Measurements from ENCODE around the gene LSM2.

The LSM2 gene

DNA sequence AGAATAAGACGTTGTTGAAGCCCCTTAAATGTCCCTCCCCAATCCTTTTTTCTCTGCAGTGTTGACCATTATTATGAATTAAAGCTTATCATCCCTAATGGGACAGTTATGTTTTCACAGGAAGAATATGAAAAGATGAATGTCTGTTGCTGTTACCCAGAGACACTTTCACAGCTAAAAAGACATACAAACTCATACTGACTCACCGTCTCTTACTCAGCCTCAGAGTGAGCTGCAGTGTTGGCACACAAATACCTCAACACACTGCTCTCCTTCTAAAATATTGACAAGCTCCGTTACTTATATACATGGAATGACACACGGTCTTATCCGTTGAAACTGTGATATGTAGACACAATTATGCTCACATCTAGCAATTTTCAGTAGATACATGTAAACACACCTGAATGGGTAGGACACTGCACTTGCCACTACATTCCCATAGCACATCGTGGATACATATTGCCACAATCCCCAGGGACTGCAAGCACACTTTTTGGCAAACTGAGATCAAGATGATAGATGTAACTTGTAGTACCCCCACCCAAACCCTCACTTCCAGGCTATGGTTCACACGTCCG, 53.9 kb downstream of the LSM2 start:
- DNase-seq (ENCODE audit: low read depth in 4 of 4, low spot score in 1 of 4): no peak

DNA sequence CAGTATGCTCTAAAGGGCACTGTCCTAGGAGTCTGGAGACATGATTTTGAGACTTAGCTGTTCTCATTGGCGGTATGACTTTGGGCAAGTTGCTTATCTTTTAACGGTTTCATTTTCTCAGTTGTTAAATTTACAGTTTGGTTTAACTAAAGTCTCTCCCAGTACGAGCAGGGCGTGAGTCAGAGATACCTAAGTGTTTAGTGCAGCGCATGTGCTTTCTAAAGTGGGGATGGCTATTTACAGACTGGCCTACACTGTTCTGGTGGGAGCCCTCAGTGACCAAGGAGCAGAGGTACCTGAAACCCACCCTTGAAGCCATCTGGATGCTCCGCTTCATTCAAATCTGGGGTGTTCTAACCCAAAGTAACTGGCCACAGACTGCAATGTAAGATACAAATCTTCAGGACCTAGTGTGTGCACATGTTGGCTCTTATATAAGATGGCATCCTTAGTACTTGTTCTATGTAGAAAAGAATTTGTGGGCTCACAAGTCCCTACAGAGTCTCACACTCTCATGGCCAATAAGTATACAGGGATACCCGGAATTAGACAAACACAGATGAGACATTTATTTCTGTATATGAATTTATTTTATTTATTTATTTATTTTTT, 56.2 kb downstream of the LSM2 start:
- no peak for DNase-seq (ENCODE audit: low read depth in 4 of 4, low spot score in 1 of 4)

DNA sequence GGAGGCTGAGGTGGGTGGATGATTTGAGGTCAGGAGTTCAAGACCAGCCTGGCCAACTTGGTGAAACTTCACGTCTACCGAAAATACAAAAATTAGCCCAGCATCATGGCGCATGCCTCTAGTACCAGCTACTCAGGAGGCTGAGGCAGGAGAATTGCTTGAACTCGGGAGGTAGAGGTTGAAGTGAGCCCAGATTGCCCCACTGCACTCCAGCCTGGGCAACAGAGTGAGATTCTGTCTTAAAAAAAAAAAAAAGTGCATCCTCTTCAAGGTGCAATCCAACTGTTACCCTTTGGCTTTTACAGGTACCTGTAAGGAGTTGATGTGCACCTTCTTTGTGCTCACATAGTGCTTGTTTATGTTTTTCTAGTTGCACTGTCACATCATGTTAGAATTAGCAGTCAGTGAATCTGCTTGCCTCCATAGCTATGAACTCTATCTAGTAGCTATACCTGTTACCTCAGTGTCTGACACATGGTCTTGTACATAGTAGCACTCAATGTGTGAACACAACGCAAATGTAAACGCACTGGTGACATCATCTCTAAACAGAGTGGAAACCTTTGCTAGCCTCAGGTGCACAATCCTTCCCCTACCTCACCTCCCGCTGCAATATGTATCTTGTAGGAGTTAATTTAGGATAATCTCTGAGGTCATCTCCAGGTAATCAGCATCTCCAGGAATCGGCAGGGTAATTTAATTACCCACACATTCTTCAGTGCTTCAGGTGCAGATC, 57.3 kb downstream of the LSM2 start:
- no peak for DNase-seq (ENCODE audit: low read depth in 4 of 4, low spot score in 1 of 4)
